T-helper 1 cell treated with Interleukin-12 subunit alpha and Interleukin-12 subunit beta and Interleukin-4 antibody, amounts not matched to agents 30 ng/mL and 1 ng/mL, for 36 hours (primary cell): ENCODE data around the gene ZMYND19. TPM values are rescaled to one million over a fixed set of nuclear protein-coding genes. Genes with fewer than 3 reads are reported as not detected.
"Not testable (repeated sequence)": the region's sequence is repeated elsewhere in the genome, so short reads cannot be mapped to it uniquely, and the experiment has no call there.

Experiments
- intact Hi-C: fragments of 100-400 bp; cut with micrococcal nuclease; formaldehyde crosslinking; loops from one replicate; pipeline ENCODE4 v1.15.1; 2024
- total RNA-seq: library from RNA; stranded (reverse); gene quantifications from 2 replicates; pipeline ENCODE4 v1.2.3, GENCODE V29; 2022

ZMYND19 gene
- total RNA-seq, result 37.1 and 38.6 TPM in 2 replicates

DNA sequence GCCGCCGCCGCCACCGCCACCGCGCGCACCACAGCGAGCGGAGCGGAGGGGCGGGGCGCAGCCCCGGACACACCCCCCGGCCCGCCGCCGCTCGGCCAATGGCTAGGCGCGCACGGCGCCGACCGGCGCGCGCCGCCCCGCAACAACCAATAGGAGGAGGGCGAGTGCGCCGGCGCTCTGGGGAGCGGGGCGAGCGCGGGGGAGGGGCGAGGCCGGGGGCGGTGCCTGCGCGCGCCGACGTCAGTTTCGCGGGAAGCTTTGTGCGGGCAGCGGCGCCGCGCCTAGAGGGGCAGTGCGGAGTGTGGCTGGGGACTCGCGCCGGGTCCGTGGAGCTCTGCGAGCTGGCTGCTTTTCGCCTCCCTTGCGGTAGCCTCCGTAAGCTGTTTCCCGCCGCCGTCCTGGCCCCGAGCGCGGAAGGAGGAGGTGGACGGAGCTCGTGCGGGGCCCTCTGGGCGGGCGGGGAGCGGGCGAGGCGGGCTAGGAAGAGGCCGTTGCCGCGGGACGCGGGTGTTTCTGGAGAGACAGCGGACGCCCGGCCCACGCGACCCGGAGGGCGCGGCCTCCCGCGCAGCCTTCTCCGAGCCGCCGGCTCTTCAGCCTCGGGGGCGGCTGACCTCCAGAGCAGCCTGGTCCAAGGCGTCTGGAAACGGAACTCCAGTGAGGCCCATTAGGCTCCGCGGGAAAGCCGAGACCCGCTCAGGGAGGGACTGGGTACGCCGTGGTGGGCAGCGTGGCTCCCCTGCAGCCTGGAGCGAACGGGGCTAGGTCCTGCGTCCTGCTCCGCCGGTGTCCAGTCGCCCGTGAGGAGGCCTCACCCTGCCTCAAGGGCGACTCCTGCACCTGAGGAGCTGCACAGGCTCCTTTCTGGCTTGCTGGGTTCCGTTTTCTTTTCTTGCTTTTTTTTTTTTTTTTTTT lies at the start of gene ZMYND19:
Gene ZMYND19, minus strand, starts transcription at position 44 of the 915 bp plus-strand sequence. CDS start 249 bp downstream, outside the sequence.
- intact Hi-C loops, result loop anchor here (1.0 to 5.0 kb wide), 5 partner anchors 11 to 1108 kb away; partner anchors contain the start of genes ARRDC1, MRPL41 and SEC16A

DNA sequence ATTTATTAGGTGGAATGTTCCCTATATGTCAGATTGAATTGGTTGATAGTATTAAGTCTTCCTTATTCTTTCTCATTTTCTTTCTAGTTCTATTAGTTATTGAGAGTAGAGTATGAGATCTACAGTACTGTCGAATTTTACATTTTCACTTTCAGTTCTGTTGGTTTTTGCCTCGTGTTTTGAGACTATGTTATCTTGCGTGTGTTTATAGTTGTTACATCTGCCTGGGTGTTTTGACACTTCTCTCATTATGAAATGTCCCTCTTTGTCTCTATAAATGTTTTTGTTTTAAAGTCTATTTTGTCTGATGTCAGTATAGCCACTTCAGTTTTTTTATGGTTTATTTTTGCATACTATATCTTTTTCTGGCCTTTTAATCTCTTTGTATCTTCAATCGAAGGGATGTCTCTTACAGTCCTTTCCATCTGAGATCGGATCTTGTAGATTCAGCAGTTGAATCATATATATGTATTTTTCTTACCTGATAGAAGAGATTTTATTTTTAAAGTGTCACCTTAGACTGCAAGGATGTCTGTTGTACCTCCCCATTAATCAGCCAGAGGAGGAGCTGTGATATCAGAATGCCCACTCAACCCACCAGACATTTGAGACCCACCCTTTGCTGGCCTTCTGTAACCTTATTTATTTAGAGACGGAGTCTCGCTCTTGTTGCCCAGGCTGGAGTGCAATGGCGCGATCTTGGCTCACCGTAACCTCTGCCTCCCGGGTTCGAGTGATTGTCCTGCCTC lies 49.2 kb upstream of the ZMYND19 start:
- intact Hi-C loops, result loop anchor here (1.0 kb wide), 3 partner anchors 11 to 33 kb away; no protein-coding TSS in a partner anchor

DNA sequence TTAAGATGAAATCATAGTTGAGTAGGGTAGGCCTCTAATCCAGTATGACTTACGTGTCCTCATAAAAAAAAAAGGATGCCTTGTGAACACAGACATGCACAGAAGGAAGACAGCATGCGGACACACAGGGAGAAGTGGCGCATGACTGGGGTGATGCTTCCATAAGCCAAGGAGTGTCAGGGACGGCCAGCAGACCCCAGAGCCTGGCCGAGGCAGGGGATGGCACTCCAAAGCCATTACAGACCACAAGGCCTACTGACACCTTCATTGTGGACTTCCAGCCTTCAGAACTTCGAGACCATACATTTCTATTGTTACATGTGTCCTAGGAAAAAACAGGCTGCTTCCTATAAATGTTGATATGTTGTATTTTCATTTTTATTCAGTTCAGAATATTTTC lies 48.4 kb upstream of the ZMYND19 start:
- intact Hi-C loops, result loop anchor here (1.0 kb wide), 3 partner anchors 10 to 32 kb away; no protein-coding TSS in a partner anchor

DNA sequence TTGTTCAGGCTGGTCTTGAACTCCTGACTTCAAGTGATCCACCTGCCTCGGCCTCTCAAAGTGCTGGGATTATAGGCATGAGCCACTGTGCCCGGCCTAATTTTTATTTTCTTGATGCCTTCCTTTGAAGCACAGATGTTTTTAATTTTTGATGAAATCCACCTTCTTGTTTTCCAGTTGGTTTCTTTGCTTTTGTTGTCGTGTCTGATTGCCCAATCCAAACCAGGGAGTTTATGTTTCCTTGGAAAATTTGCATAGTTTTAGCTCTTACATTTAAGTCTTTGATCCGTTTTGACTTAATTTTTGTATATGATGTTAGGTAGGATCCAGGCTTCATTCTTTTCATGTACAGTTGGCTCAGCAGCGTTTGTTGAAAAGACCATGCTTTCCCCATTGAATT lies 43.7 kb upstream of the ZMYND19 start:
- intact Hi-C loops, result no loop called here

DNA sequence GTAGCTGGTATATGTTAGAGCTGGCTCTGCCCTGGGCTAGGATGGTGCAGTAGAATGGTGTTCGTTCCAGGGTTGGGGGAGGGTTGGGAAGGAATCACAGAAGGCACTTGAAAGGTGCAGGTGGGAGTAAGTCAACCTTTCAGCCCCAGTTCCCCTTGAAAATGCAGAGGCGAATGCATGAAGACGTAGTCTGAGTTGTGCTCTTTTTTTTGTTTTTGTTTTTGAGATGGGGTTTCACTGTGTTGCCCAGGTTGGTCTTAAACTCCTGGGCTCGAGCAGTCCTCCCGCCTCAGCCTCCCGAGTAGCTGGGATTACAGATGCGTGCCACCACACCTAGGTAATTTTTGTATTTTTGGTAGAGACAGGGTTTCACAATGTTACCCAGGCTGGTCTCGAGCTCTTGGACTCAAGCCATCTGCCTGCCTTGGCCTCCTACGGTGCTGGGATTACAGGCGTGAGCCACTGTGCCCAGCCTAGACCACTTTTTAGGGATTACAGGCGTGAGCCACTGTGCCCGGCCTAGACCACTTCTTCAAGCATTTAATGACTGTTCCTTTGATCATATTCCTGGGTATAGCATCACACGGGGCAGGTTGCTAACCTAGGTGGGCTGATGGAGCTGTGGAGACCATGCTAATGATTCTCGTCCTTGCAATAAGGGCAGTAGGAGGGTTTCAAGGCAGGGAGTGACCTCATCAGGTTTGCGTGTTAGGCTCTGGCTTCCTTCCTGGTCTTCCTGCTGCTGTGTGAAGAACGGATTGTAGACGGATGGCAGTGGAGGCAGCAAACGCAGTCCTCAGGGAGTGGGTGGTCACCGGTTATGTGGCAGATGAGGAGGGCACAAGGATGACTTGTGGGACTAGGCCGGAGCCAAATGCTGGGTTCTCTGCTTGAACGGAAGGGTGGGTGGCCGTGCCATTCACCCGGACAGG lies 42.2 kb upstream of the ZMYND19 start:
- intact Hi-C loops, result no loop called here

DNA sequence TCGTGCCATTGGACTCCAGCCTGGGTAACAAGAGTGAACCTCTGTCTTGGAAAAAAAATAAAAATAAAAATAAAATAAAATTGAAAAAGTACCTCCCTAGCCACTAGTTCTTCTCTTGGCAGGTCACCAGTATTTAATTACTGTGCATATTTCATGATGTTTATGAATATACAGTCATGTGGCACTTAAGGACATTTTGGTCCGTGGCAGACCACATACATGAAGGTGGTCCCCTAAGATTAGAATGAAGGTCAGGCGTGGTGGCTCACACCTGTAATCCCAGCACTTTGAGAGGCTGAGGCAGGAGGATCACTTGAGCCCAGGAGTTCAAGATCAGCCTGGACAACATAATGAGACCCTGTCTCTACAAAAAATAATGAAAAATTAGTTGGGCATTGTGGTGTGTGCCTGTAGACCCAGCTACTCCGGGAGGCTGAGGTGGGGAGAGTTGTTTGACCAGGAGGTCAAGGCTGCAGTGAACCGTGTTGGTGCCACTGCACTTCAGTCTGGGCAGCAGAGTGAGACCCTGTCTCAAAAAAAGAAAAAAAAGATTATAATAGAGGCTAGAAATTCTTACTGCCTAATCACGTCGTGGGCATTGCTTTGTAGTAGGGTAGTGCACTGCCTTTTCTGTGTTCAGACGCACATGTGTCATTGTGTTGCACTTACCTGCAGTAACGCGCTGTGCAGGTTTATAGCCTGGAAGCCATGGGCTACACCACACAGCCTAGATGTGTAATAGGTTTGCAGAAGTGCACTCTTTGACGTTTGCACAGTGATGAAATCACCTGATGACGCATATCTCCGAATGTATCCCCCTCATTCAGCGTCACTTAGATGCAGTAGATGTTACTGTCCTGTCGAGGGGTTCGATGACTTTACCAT lies 41.3 kb upstream of the ZMYND19 start:
- intact Hi-C loops, result no loop called here

DNA sequence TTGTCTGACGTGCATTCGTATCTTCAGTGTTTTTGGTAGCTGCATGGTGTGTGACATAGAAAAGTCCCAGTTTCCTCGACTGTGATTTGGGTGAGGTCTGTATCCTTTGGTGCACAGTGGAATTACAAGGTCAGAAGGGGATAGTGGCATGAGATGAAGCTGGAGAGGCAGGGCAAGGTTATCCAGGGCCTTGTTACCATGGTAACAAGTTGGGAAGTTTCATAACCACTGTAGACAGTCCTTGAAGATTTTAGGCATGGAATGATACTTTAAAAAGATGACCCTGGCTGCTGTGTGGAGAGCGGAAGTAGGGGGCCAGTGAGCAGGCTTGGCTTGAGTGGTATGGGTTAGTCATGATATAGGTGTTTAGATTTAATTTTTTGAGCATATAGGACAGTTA lies 40.4 kb upstream of the ZMYND19 start:
- intact Hi-C loops, result no loop called here

DNA sequence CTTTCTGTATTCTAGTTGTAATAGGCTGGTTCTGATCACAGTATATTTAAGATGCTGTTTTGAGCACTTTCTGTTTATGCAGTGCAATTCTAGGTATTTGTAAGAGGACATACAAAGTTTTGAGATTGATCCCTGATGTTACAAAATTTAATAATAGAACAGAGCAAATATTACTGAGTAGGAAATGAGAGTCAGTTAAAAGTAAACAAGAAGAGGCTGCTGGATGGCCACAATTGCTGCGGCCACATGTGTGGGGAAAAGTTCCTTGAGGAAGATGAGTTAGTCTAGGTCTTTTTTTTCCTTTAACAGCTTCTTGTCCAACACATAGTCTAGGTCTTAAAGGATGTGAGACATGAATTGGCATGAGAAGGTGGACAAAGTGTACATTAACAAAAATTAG lies 39.8 kb upstream of the ZMYND19 start:
- intact Hi-C loops, result no loop called here

DNA sequence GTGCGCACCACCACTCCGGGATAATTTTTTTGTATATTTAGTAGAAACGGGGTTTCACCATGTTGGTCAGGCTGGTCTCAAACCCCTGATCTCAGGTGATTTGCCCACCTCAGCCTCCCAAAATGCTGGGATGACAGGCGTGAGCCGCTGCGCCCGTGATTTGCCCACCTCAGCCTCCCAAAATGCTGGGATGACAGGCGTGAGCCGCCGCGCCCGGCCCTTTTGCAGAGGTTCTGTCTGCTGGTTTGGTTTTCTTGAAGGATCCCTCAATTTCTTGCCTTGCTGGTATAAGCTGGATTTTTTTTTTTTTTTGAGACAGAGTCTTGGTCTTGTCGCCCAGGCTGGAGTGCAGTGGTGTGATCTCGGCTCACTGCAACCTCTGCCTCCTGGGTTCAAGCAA lies 37.1 kb upstream of the ZMYND19 start:
- intact Hi-C loops, result not testable (repeated sequence)

DNA sequence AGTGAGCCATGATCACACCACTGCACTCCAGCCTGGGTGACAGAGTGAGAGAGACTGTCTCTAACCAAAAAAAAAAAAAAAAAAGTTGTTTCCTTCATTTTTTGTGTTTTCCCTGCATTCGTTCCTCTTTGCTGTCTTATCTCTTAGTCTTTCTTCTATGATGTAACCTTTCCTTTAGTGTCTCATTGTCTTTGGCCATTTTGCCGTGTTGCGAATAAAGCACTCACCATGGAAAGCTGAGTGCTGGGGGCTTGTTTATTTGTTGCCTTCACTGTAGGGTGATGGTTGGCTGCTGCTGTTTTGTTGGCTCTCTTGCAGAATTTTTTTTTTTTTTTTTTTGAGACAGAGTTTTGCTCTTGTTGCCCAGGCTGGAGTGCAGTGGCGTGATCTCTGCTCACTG lies 36.2 kb upstream of the ZMYND19 start:
- intact Hi-C loops, result no loop called here

DNA sequence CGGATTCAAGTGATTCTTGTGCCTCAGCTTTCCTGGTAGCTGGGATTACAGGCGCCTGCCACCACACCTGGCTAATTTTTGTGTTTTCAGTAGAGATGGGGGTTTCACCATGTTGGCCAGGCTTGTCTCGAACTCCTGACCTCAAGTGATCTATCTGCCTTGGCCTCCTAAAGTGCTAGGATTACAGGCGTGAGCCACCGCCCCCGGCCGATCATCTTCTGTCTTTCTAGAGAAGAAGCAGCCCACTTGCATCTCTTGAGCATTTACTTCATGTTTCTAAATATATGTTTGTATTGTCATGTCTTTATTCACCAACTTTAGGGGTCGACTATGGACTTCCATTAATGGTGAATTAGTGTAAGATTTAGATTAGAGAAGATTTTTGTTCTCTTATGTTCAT lies 31.9 kb upstream of the ZMYND19 start:
- intact Hi-C loops, result not testable (repeated sequence)

DNA sequence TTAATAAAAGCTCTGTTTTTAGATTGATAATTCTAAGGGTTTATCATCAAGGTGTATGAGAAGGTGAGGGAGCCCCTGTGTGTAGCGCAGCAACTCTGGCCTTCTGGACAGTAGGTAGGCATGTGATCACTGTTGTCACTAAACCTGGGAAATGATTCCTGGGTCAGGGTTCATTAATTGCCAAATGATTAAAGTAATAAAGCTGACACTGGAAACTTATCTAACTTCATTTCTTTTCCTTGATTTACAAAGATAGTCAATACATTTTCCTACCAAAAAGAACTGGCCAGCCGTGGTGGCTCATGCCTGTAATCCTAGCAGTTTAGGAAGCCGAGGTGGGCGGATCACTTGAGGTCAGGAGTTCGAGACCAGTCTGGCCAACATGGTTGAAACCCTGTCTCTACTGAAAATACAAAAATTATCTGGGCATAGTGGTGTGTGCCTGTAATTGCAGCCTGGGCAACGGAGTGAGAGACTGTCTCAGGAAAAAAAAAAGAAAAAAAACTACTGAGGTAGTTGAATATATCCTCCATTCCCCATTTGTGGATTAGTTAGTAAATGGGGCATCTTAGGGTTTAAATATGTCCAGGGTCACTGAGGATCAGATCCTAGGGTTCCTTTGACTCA lies 30.9 kb upstream of the ZMYND19 start:
- intact Hi-C loops, result loop anchor here (1.0 kb wide), 1 partner anchor 18 kb away; no protein-coding TSS in a partner anchor

DNA sequence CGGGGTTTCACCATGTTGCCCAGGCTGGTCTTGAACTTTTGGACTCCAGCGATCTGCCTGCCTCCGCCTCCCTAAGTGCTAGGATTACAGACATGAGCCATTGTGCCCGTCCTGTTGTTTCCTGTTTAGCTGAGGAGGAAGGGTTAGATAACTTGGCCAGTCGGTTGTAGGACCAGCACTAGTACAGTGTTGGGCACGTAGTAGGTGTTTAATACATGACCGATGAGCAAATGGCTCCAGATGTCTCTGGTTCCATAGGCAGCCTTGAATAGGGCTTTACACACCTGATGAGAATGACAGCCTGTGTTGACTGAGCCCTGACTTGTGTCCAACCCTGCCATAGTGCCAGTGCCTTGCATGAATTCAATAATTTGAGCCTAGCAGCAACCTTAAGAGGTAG lies 30.3 kb upstream of the ZMYND19 start:
- intact Hi-C loops, result no loop called here

DNA sequence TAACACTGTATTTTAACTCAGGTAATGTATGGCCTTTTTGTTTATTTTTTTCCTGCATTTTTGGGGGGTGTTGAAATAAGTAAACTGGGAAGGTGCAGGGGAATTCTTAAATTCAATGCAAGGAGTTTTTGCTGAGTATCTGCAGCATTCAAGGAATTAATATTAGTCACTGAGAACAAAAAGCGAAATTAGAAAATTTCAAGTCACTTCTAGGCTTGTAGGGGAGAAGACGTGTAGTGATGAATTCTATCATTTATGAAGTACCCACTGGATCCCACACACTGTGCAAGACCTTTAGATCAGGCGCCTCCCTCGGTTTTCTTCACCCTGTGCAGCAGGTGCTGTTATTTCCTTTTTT lies 29.7 kb upstream of the ZMYND19 start:
- intact Hi-C loops, result no loop called here

DNA sequence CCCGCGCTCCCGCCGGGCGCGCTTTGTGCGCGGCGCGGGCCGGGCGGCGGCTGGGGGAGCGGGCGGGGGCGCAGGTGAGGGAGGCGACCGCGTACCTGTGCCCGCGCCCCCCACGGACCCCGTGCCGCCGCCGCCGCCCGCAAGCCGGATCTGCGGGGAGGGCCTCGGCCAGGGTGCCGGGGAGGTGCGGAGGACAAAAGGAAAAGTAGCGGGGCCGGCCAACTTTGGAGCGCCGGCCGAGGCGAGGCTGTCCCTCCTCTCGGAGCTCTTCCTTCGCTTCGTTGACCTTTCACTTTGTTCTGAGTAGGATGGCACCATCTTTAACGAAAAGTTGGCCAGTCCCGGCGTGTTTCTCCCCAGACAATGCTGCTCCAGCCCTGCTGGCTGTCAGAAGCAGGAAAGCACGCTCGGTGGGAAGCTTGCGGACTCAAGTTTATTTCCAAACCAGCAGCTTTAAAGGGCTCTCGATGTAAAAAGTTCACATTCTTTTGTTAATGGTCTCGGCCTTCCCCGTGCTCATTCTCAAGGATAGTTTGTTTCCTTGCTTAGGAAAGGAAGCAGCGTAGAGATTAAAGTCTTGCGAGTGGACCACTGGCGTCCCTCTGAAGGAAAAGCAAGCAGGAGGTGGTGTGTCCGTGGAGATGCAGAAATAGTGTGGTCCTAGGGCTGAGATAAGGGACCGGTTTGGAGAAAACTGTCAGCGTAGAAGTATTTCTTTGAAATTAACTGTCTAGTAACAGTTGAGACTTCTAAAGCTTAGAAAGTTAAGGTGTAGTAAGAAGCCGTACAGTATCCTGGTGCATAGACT lies 29.1 kb upstream of the ZMYND19 start:
- intact Hi-C loops, result loop anchor here (1.0 to 10.0 kb wide), 2 partner anchors 9 to 1505 kb away; partner anchors contain the start of gene TMEM250

DNA sequence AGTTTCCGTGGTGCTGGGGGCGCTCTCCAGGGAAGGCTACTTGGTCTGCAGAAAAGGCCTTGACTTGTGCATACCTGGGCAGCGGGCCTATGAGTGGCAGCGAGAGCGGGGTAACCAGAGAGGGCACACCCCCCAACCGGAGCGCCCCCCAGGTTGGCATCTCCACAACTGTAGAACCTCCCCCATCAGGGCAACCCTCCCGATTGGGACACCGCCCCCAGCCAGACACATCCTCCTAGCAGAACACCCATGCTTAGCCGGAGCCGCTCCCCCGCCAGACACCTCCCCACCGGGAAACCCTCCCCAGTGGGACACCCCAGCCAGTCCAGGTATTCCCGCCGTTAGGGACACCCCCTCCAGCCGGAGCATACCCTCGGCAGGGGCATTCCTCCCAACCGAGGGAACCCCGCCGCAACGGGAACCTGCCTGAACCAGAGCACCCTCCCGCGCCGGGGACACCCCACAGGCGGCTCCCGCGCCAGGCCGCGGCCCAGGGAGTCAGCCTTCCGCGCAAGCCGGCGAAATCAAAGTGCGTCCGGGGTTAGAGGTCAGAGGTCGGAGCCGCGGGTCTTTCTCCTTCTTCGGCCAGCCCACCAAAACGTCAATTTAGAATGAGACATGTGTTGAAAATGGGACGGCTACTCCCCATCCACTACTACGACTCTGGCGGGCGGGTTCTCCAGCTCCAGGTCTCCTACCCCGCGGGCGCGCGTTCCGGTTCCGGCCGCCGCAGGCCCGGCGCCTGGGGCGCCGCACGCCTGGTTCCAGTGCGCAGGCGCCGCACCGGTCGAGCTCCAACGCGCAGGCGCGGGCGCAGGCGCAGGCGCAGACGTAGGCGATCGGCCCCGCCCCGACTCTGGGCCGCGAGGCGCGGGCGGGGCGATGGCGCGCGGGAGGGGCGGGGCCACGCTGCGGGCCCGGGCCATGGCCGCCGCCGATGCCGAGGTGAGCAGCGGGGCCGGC lies 28.1 kb upstream of the ZMYND19 start, which contains the start of gene EHMT1:
Gene EHMT1, plus strand, starts transcription at position 901 of the 963 bp plus-strand sequence. Its CDS starts 24 bp downstream, at position 925.
- intact Hi-C loops, result loop anchor here (1.0 to 10.0 kb wide), 6 partner anchors 10 to 1504 kb away; partner anchors contain the start of genes ARRDC1, DPH7, MRPL41 and TMEM250

DNA sequence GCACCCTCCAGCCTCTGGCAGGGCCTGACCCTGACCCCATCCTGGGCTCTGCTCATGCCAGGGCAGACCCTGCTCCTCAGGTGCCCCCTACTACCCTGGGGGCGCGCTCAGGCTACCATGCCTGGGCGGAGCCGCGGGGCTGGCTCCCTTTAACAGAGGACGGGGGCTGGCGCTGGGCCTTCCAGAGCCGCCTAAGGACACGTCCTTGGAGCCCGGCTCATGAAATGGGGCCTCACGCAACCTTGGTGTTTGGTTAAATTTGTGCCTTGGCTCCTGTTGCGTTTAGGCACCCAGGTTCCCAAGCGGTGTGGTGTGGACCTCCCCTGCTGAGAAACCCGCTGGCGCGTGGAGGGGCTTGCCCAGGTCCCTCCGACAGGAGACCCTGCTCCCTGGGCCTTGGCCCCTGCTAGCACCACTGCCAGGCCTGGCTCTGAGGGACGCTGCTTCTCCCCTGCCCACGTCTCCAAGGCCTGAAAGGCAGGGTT lies 25.1 kb upstream of the ZMYND19 start:
- intact Hi-C loops, result loop anchor here (10.0 kb wide), 1 partner anchor 1501 kb away; the partner anchor contains the start of gene TMEM250
